ENCODE data around the gene MYCN. TPM values are rescaled to one million over a fixed set of nuclear protein-coding genes. Genes with fewer than 3 reads are reported as not detected.

MYCN gene
- total and polyA plus RNA-seq, 2 of the 4 experiments (the other 2 are of a cell fraction): not detected

- intact Hi-C loops (cut with micrococcal nuclease): no loop called here
- Histone ChIP-seq H3K27me3 (ENCODE audit: control insufficient read depth, insufficient read depth, low read length) (no peaks in the 10 kb centered on the region), H3K36me3 (ENCODE audit: control insufficient read depth, insufficient read depth, low read length) (no peaks in the 10 kb centered on the region), H4K91ac (ENCODE audit: insufficient read depth, low read depth, low read length) (no peak overlapping the region), H3K23ac (ENCODE audit: low read depth, low read length) (no peak overlapping the region), H2BK120ac (ENCODE audit: low read depth, low read length) (no peak overlapping the region), H3K9ac (ENCODE audit: low read depth, low read length) (no peak overlapping the region), H2AK5ac (ENCODE audit: low read depth, low read length) (no peak overlapping the region), H3K4ac (ENCODE audit: low read depth, low read length) (no peak overlapping the region), H2AFZ (replicated peaks; ENCODE audit: low read length, poor library complexity) (no peak overlapping the region), H4K8ac (ENCODE audit: low read depth in 2 of 2, low read length in 2 of 2) (no peak overlapping the region), H4K5ac (ENCODE audit: low read depth, low read length) (no peak overlapping the region), H3K56ac (ENCODE audit: extremely low read depth, insufficient read depth, low read length) (no peak overlapping the region), H2BK5ac (ENCODE audit: low read depth, low read length, poor library complexity, severe bottlenecking) (no peak overlapping the region), H3K4me3 (ENCODE audit: insufficient read depth, low read depth, low read length) (no peak overlapping the region), H2BK15ac (ENCODE audit: low read depth, low read length) (no peak overlapping the region), H2AK9ac (replicated peaks; ENCODE audit: low read depth, low read length, poor library complexity) (no peak overlapping the region), H3K4me1 (ENCODE audit: control insufficient read depth, insufficient read depth, low read length) (no peaks in the 10 kb centered on the region), H3K27ac (ENCODE audit: insufficient read depth, low read length) (no peak overlapping the region), H3K79me1 (ENCODE audit: low read depth in 1 of 2, low read length in 2 of 2) (no peaks in the 10 kb centered on the region), H3K18ac (ENCODE audit: low read depth, low read length) (no peak overlapping the region), H3K9me1 (ENCODE audit: insufficient read depth, low read length) (no peaks in the 10 kb centered on the region), H3K14ac (replicated peaks; ENCODE audit: low read depth, low read length) (no peak overlapping the region), H4K20me1 (ENCODE audit: insufficient read depth, low read length) (no peaks in the 10 kb centered on the region), H3K4me2 (ENCODE audit: low read depth, low read length) (no peak overlapping the region), H2BK20ac (ENCODE audit: low read depth, low read length) (no peak overlapping the region), H3K9me3 (ENCODE audit: control insufficient read depth, insufficient read depth, low read length) (peaks cover 38% of the 10 kb centered on the region)
- BruUV-seq (replicated peaks): no TSS peak
- dilution Hi-C loops (cut with HindIII; ENCODE audit: low sequenced_read_pairs, unreplicated experiment): no loop called here
- ChIA-PET CTCF (no interaction called here), POLR2A (ENCODE audit: unreplicated experiment) (no interaction called here)
- TF ChIP-seq, protein P1, sequence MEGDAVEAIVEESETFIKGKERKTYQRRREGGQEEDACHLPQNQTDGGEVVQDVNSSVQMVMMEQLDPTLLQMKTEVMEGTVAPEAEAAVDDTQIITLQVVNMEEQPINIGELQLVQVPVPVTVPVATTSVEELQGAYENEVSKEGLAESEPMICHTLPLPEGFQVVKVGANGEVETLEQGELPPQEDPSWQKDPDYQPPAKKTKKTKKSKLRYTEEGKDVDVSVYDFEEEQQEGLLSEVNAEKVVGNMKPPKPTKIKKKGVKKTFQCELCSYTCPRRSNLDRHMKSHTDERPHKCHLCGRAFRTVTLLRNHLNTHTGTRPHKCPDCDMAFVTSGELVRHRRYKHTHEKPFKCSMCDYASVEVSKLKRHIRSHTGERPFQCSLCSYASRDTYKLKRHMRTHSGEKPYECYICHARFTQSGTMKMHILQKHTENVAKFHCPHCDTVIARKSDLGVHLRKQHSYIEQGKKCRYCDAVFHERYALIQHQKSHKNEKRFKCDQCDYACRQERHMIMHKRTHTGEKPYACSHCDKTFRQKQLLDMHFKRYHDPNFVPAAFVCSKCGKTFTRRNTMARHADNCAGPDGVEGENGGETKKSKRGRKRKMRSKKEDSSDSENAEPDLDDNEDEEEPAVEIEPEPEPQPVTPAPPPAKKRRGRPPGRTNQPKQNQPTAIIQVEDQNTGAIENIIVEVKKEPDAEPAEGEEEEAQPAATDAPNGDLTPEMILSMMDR (conservative IDR thresholded peaks at IDR 0.05; ENCODE audit: low read depth, low read length): no peak
- TF ChIP-seq MXI1 (IDR thresholded peaks at IDR 0.05; ENCODE audit: borderline replicate concordance, low read depth, low read length) (no peak), RFX5 (IDR thresholded peaks at IDR 0.05; ENCODE audit: low read depth, low read length) (no peak)
- TF ChIP-seq, protein P2, sequence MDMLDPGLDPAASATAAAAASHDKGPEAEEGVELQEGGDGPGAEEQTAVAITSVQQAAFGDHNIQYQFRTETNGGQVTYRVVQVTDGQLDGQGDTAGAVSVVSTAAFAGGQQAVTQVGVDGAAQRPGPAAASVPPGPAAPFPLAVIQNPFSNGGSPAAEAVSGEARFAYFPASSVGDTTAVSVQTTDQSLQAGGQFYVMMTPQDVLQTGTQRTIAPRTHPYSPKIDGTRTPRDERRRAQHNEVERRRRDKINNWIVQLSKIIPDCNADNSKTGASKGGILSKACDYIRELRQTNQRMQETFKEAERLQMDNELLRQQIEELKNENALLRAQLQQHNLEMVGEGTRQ (IDR thresholded peaks at IDR 0.05; ENCODE audit: low read depth, low read length): no peak
- no CpG with 5 or more reads among the region's 11 CpGs for WGBS, 2 experiments (ENCODE audit: extremely low coverage in 2 of 2, insufficient read length in 1 of 2)
- ATAC-seq (ENCODE audit: low read depth): no peak
- in situ Hi-C loops (cut with MboI; ENCODE audit: low sequenced_read_pairs): no loop called here
- no peak for DNase-seq
These were observed 50.1 kb downstream of the MYCN start for GRCh38 chr2:15990151-15991101.
